GM19351 (cell line): Measurements from ENCODE around the gene RRBP1.
A peak's percentile ranks its signal among the peaks of the same experiment; 100 is the strongest.

Experiments
- ATAC-seq: cut with Tn5 transposase; IDR thresholded peaks from one replicate; pipeline ENCODE4 v1.9.1; 2021; ENCODE audit warnings: mild to moderate bottlenecking, moderate library complexity; ENCODE audit not compliant: unreplicated experiment

The RRBP1 gene

DNA sequence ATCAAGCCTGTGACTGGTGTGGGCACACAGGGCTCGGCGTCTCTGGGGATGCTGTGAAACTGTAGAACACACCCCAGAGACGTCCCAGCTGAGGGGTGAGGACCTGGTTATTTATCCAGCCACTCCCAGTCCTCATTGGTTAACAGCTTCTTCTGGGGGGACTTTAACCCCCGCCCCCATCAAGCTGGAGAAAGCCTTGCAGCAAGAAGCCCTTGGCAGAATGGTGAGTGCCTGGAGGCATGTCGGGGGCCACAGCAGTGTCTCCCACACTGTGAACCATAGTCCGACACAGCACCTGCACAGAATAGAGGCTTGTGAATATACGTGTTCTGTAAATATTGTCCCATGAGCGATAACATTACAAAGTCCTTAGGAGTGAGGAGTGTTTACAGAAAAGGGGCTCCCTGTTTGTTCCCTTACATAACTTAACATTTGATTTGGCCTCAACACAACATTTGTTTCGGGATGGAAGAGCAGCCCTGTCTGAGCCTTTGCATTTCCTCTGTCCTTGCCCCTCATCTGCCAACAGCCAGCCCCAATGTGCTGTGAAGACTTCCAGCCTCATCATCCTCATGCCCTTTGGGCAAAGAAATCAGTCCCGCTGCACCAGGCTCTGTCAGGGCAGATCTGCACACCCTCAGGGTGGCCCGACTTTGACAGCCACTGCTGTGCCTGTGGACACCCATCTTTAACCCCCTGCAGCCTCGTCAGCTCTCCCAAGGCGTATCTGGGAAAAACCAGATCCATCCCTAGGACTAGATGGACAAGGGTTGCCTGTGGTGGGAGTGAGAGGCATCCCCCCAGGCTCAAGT is 2.2 kb upstream of the RRBP1 start:
- ATAC-seq: no peak

GRCh38 chr20:17683218-17684076 is 1.4 kb upstream of the RRBP1 start:
- no peak for ATAC-seq

DNA sequence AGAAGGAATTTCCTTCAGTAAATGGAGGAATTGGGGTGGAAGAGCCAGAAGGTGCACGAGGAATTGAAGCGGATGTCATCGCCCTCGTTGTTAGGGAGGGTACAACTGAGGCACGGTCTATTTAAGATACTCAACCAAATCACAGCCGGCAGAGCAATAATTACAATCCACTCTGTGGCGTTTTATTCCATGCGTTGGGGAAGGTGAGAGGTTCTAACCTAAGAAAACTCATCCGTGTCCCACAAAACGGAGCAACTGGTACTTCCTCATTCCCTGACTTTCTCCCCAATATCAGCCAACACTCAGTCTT is 802 bp upstream of the RRBP1 start:
- ATAC-seq: no peak

DNA sequence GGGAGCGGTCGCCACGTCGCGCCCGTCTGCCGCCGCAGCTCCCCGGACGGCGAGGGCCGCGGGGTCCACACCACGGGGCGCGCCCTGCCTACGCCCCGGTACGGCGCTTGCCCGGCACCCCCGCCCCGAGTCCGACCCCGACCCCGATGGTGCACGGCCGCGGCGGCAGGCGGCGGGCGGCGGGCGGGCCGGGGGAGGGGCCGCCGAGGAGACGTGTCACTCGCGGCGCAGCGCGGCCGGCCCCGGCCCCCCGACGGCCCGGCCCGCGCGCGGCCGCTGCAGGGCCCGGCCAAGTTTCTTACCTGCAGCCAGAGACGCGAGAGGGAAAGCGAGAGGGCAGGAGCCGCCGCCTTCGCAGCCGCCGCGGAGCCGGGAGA is 328 bp downstream of the RRBP1 start:
- peak; percentile 4 for ATAC-seq

DNA sequence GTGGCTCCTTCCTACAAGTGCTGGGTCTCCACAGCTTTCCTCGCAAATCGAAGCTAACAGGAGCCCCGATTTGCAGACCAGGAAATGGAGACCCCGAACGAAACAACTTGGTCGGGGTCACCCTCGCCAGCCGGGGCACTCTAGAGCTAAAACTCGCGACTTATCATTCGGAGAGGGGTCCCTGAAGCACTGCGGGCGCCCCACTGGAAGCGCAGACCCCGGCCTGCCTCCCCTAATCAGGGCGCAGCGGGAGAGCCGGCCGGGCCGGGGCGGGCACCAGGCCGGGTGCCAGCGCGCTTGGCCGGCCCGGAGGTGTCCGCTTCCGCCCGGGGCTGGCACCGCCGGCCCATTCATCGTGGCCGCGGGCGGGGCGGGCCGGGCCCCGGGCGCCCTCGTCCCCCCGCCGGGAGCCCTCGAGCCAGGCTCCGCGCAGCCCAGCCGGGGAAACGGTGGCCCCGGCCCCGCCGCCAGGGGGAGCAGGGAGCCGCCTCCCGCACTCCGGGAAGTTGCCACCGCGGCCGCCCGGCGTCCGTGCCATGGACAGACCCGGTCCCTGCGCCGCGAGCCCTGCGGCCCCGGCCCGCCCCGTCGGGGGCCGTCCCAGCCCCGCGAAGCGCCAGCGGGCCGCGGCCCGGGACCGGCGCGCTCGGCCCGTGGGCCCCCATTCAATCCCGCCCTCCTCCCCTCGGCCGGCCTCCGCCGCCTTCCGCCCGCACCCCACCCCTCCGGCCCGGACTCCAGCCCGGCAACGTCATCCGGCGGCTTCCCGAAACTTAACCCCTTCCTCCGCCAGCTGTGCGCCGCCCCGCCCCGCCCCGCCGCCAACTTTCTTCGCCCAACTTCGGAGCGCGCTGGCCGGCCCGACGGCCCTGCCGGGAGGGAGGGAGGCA is 961 bp downstream of the RRBP1 start:
- peak; percentile 31 for ATAC-seq

GRCh38 chr20:17679941-17680835 is 1.9 kb downstream of the RRBP1 start:
- no peak for ATAC-seq

DNA sequence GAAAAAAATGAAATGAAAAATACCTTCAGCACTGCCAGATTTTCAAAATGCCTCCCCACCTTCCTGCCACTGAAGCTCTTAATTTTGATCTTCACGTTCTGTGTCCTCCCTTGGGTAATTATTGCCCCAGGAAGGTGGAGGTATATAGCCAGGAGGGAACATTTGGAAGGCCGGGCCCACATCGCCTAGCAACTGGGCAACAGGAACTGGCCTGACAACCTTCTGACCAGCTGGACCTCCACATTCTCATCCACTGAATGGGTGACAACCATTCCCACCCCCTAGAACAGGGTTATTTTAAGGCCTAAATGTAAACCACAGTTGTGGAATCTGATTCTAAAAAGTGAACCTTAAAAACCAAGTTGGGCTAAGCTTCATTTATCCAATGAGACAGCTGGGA is 3.2 kb downstream of the RRBP1 start:
- ATAC-seq: no peak

GRCh38 chr20:17678295-17678694 is 3.7 kb downstream of the RRBP1 start:
- no peak for ATAC-seq

DNA sequence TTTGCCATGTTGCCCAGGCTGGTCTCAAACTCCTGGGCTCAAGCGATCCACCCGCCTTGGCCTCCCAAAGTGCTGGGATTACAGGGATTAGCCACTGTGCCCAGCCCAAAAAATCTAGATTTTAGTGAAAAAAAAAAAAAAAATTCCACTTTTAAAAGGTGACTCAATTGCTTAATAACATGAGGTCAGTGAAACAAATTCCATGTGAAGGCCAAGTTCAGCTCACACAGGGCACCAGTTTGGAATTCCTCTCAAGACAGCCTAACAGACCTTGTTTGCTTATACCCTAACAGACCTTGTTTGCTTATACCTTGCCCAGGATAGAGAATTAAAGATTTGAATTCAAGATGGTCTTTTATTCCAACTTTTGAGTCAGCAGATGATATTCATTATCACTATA is 5.1 kb downstream of the RRBP1 start:
- no peak for ATAC-seq

GRCh38 chr20:17676378-17676759 is 5.7 kb downstream of the RRBP1 start:
- no peak for ATAC-seq

DNA sequence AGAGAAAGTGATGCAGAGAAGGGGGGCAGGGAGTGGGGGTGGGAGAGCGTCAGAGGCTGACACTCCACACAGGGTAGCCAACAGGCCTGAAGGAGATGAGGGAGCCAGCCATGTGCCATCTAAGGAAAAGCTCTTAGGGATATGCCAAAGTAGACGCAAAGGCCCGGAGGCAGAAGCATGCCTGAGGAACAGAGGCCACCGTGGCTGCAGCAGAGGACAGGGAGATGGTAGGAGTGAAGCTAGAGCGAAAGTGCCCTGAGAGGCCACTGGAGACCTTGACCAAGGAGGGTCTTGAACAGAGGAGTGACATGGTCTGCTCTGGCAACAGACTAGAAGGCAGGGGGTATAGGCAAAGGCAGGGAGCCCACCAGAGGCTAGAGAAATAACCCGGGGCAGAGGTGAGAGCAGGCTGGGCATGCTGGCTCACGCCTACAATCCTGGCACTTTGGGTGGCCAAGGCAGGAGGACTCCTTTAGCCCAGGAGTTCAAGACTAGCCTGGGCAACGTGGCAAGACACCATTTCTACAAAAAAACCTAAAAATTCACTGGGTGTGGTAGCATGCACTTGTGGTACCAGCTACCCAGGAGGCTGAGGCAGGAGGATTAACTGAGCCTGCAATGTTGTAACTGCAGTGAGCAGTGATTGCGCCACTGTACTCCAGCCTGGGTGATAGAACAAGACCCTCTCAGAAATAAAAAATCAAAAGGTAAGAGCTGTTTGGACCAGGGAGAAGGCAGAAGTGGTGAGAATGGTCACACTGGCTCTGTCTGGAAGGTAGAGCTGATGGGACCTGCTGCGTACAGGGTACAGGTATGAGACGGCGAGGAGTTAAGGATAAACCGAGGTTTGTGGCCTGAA is 6.3 kb downstream of the RRBP1 start:
- ATAC-seq: no peak

- ATAC-seq: no peak
Observed at GRCh38 chr20:17674722-17675518, 7.1 kb downstream of the RRBP1 start.

GRCh38 chr20:17673084-17673483 is 9.0 kb downstream of the RRBP1 start:
- no peak for ATAC-seq

- ATAC-seq: no peak
Observed at GRCh38 chr20:17671565-17671964, 10.5 kb downstream of the RRBP1 start.

DNA sequence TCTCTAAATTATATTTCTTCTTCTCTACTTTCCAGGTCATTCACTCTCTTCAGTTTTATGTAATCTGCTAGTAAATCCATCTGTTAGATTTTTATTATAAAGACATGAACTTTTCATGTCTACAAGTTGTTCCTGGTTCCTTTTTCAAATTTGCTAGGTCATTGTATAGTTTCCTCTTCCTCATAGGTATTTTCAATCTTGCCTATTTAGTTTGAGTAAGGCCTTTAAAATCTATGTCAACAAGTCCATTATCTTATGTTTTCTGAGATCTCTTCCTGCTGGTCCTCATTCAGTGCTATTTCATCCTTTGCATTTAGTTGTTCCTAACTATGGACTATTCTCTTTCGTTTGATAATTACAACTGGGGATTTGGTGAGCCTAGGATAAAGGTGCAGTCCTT is 11.0 kb downstream of the RRBP1 start:
- ATAC-seq: no peak

GRCh38 chr20:17669306-17669931 is 12.6 kb downstream of the RRBP1 start:
- ATAC-seq: no peak

DNA sequence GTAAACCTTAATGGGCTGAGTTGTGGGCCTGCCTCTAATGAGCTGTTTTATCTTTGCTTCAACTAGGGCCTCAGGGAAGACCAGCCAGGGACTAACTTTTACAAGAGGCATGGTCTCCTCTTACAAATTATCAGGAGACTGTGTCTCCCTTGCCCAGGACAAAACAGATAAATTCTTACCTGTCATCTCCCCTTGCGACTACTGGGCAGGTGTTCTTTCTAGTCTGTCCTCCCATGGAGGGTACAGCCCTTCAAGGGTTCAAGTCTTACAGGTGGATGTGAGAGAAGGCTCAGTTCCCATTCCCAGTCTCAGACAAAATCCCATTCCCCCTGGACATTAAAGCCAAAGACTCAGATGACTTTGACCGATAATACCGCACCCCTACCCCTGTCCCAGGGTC is 13.6 kb downstream of the RRBP1 start:
- ATAC-seq: no peak

- no peak for ATAC-seq
Observed at GRCh38 chr20:17667445-17667844, 14.6 kb downstream of the RRBP1 start.
